ENCODE data around the gene CABLES1.
"Not testable (repeated sequence)": the region's sequence is repeated elsewhere in the genome, so short reads cannot be mapped to it uniquely, and the experiment has no call there.

DNA sequence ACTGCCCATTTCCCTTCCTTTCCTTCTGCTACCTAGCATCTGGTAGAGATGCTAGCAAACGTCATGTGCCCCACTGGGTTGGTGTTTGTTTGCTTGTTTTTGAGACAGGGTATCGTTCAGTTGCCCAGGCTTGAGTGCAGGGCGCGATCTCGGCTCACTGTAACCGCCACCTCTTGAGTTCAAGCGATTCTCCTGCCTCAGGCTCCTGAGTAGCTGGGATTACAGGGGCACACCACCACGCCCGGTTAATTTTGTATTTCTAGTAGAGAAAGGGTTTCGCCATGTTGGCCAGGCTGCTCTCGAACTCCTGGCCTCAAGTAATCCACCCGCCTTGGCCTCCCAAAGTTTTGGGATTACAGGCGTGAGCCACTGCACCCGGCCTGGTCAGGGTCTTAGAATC is 23.6 kb downstream of the CABLES1 start:
- TF ChIP-seq, protein P1, sequence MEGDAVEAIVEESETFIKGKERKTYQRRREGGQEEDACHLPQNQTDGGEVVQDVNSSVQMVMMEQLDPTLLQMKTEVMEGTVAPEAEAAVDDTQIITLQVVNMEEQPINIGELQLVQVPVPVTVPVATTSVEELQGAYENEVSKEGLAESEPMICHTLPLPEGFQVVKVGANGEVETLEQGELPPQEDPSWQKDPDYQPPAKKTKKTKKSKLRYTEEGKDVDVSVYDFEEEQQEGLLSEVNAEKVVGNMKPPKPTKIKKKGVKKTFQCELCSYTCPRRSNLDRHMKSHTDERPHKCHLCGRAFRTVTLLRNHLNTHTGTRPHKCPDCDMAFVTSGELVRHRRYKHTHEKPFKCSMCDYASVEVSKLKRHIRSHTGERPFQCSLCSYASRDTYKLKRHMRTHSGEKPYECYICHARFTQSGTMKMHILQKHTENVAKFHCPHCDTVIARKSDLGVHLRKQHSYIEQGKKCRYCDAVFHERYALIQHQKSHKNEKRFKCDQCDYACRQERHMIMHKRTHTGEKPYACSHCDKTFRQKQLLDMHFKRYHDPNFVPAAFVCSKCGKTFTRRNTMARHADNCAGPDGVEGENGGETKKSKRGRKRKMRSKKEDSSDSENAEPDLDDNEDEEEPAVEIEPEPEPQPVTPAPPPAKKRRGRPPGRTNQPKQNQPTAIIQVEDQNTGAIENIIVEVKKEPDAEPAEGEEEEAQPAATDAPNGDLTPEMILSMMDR (IDR thresholded peaks at IDR 0.05; ENCODE audit: control extremely low read depth in 1 of 3, insufficient read depth in 1 of 3, low read depth in 1 of 3, low read length in 3 of 3): not testable (repeated sequence)
- TF ChIP-seq, protein P2, sequence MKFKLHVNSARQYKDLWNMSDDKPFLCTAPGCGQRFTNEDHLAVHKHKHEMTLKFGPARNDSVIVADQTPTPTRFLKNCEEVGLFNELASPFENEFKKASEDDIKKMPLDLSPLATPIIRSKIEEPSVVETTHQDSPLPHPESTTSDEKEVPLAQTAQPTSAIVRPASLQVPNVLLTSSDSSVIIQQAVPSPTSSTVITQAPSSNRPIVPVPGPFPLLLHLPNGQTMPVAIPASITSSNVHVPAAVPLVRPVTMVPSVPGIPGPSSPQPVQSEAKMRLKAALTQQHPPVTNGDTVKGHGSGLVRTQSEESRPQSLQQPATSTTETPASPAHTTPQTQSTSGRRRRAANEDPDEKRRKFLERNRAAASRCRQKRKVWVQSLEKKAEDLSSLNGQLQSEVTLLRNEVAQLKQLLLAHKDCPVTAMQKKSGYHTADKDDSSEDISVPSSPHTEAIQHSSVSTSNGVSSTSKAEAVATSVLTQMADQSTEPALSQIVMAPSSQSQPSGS (IDR thresholded peaks at IDR 0.05; ENCODE audit: low read length): not testable (repeated sequence)
- not testable (repeated sequence) for TF ChIP-seq POLR2A (IDR thresholded peaks at IDR 0.05; ENCODE audit: control extremely low read depth in 1 of 2, low read depth in 2 of 2, low read length in 2 of 2)
- TF ChIP-seq, protein P3, sequence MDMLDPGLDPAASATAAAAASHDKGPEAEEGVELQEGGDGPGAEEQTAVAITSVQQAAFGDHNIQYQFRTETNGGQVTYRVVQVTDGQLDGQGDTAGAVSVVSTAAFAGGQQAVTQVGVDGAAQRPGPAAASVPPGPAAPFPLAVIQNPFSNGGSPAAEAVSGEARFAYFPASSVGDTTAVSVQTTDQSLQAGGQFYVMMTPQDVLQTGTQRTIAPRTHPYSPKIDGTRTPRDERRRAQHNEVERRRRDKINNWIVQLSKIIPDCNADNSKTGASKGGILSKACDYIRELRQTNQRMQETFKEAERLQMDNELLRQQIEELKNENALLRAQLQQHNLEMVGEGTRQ (IDR thresholded peaks at IDR 0.05; ENCODE audit: low read length): not testable (repeated sequence)
